ENCODE data around the gene CCDC171.

DNA sequence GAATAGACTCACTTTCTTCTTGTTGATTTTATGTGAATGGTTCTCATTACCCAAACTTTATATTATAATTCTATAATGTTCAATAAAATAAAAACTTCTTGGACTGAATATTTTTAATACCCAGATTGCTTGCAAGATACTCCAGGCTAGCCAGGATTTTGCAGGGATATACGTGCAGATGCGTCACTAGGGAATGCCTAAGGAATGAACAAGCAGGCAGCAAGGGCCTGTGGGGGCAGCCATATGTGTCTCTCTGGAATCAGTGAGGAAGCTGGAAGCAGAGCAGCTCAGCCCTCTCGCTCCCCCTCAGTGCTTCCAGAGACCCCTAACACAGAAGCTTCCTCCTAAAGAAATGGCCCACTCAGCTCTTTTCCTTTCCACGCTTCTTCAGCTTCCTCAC, 457.4 kb downstream of the CCDC171 start:
- TF ChIP-seq CTCF (IDR thresholded peaks at IDR 0.05), result no peak
- TF ChIP-seq POLR2A (IDR thresholded peaks at IDR 0.05), result no peak
